Esophagus muscularis mucosa (tissue), 4 donors: Measurements from ENCODE around the gene AMER1. TPM values are rescaled to one million over a fixed set of nuclear protein-coding genes. Genes with fewer than 3 reads are reported as not detected.
A peak's percentile ranks its signal among the peaks of the same experiment; 100 is the strongest.

Experiments used
- DNase-seq: peaks from one replicate; pipeline ENCODE4 v3.0.0-alpha.2; 2017; ENCODE audit errors: extremely low spot score
- H3K27ac ChIP-seq, 4 donors: fragments of 200-600 bp; sonication (generic); replicated peaks in 1 of 4; 1 replicate in 3 of 4; 2 replicates in 1 of 4; pipeline ENCODE4 v1.5.1; 2016 to 2019; ENCODE audit warnings: mild to moderate bottlenecking in 1 of 4
- H3K27me3 ChIP-seq, 4 donors: fragments of 200-600 bp; sonication (generic); one replicate each; pipeline versions ENCODE4 v1.5.1 to v1.6.0; 2016 to 2019
- H3K36me3 ChIP-seq, 4 donors: fragments of 200-600 bp; sonication (generic); one replicate each; pipeline ENCODE4 v1.5.1; 2016 to 2019
- H3K4me1 ChIP-seq, 4 donors: fragments of 200-600 bp; sonication (generic); one replicate each; pipeline ENCODE4 v1.5.1; 2016 to 2019
- H3K4me3 ChIP-seq, 4 donors: fragments of 200-600 bp; sonication (generic); 1 replicate in 2 of 4; 2 replicates in 2 of 4; pipeline ENCODE4 v1.5.1; 2016 to 2019; ENCODE audit warnings: mild to moderate bottlenecking in 4 of 4, moderate library complexity in 1 of 4
- H3K9me3 ChIP-seq, 4 donors: fragments of 200-600 bp; sonication (generic); 1 replicate in 3 of 4; 2 replicates in 1 of 4; pipeline ENCODE4 v1.5.1; 2016 to 2019
- EP300 ChIP-seq: sonication (generic); formaldehyde crosslinking; IDR thresholded peaks from one replicate; pipeline ENCODE4 v1.6.1; 2017; ENCODE audit warnings: antibody characterized with exemption
- POLR2A ChIP-seq: fragments of 450-650 bp; IDR thresholded peaks from one replicate; pipeline ENCODE4 v1.6.1; 2017; ENCODE audit warnings: antibody characterized with exemption, moderate library complexity, mild to moderate bottlenecking, low read depth
- POLR2AphosphoS5 ChIP-seq, 2 donors: sonication (generic); formaldehyde crosslinking; IDR thresholded peaks; one replicate each; pipeline ENCODE4 v1.6.1; 2017; ENCODE audit warnings: antibody characterized with exemption in 2 of 2
- WGBS: methylation state at CpG from one replicate; pipeline ENCODE4 v1.1.5; 2018; 5-methylcytosine and 5-hydroxymethylcytosine counted together
- intact Hi-C: fragments of 100-400 bp; cut with DNase I; formaldehyde crosslinking; loops from one replicate; pipeline ENCODE4 v1.15.1; 2023
- total RNA-seq, 4 donors: library from RNA; depleted of rRNA; stranded (reverse); fragments of >200 nt; gene quantifications; one replicate each; pipeline versions ENCODE4 v1.1.0 to v1.2.1, GENCODE V29; 2016
- TF ChIP-seq, protein P1 (sequence below), 3 experiments: fragments of 200-600 bp in 2 of 3; fragments of 450-650 bp in 1 of 3; sonication (generic) in 2 of 3; IDR thresholded peaks; one replicate each; pipeline ENCODE4 v1.5.1; 2017 to 2019; ENCODE audit warnings: antibody characterized with exemption in 3 of 3, mild to moderate bottlenecking in 2 of 3, moderate library complexity in 1 of 3

Gene AMER1
- total RNA-seq, 4 donors from 2014 or later, result 4.5 to 9.6 (median 7.3) TPM

- 55% methylated on average over 5 of the region's 5 CpGs for WGBS
- Histone ChIP-seq H3K36me3 (no peaks in the 10 kb centered on the region), H3K9me3 (no peaks in the 10 kb centered on the region), H3K4me1 (peaks cover 14 to 43% (median 38%) of the 10 kb centered on the region in 4 donors), H3K27me3 (no peaks in the 10 kb centered on the region), H3K4me3 (peak overlapping the region; percentile 68 to 85 (median 73)), H3K27ac (peak overlapping the region; percentile 91 to 92 (median 92))
- intact Hi-C loops, result loop anchor here (5.0 to 10.0 kb wide), 3 partner anchors 191 to 1328 kb away; partner anchors contain the start of genes LAS1L and MTMR8
- no peak for DNase-seq
- TF ChIP-seq, protein P1, sequence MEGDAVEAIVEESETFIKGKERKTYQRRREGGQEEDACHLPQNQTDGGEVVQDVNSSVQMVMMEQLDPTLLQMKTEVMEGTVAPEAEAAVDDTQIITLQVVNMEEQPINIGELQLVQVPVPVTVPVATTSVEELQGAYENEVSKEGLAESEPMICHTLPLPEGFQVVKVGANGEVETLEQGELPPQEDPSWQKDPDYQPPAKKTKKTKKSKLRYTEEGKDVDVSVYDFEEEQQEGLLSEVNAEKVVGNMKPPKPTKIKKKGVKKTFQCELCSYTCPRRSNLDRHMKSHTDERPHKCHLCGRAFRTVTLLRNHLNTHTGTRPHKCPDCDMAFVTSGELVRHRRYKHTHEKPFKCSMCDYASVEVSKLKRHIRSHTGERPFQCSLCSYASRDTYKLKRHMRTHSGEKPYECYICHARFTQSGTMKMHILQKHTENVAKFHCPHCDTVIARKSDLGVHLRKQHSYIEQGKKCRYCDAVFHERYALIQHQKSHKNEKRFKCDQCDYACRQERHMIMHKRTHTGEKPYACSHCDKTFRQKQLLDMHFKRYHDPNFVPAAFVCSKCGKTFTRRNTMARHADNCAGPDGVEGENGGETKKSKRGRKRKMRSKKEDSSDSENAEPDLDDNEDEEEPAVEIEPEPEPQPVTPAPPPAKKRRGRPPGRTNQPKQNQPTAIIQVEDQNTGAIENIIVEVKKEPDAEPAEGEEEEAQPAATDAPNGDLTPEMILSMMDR (IDR thresholded peaks at IDR 0.05), result no peak
- TF ChIP-seq POLR2A, result no peak
- TF ChIP-seq EP300, result no peak
- peak; percentile 50 to 52 for TF ChIP-seq POLR2AphosphoS5 (IDR thresholded peaks at IDR 0.05)
Measured at GRCh38 chrX:64206556-64207162, 1.2 kb upstream of the AMER1 start.

- DNase-seq, result peak; percentile 97
- Histone ChIP-seq H3K4me1 (peaks cover 14 to 43% (median 38%) of the 10 kb centered on the region in 4 donors), H3K27ac (peak overlapping the region; percentile 91 to 92 (median 92)), H3K27me3 (no peaks in the 10 kb centered on the region), H3K36me3 (no peaks in the 10 kb centered on the region), H3K9me3 (no peaks in the 10 kb centered on the region), H3K4me3 (peak overlapping the region; percentile 68 to 85 (median 73))
- intact Hi-C loops, result loop anchor here (5.0 to 10.0 kb wide), 3 partner anchors 191 to 1329 kb away; partner anchors contain the start of genes LAS1L and MTMR8
- WGBS, result 33% methylated on average over 28 of the region's 45 CpGs
- peak; percentile 77 to 89 for TF ChIP-seq POLR2AphosphoS5 (IDR thresholded peaks at IDR 0.05)
- TF ChIP-seq, protein P1 (IDR thresholded peaks at IDR 0.05), result peak in 1 of 3 experiments; percentile 21
- no peak for TF ChIP-seq EP300
- TF ChIP-seq POLR2A, result peak; percentile 54
Measured at GRCh38 chrX:64205735-64206501, 410 bp upstream of the AMER1 start.

DNA sequence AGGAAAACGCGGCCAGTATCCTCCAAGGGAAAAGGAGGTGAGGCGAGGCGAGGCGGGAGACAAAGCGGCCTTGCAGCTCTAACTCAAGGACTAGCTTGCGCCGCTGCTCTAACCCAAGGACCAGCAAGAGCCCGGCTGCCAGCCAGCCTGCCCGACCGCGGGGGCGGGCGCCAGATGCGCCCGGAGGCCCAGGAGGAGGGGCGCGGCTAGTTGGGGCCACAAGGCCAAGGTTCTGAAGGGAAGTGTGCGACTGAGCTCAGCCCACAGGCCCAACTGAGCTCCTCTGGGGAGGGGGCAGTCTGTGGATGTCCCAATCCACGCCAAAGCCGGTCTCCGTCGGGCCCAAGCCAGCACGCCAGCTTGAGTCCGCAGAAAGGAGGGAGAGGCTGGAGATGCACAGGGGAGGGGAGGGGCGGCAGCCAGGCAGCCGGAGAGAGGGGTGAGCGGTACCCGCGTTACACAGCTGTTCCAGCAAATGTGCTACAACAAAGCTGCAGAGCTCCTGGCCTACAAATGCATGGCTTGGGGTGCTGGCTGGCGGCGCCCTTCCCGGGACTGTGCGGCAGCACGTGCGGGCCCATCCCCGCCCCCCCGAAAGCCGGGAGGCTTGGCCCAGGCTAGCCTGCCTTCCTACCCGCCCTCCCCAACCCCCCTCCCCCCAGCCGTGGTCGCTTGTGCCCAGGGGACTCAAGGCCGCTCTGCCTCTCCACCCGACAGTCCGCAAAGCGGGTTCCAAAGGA is 637 bp downstream of the AMER1 start:
- Histone ChIP-seq H3K4me3 (peak overlapping the region; percentile 68 to 85 (median 73)), H3K36me3 (no peaks in the 10 kb centered on the region), H3K27me3 (no peaks in the 10 kb centered on the region), H3K4me1 (peaks cover 14 to 43% (median 38%) of the 10 kb centered on the region in 4 donors), H3K27ac (peak overlapping the region; percentile 91 to 92 (median 92)), H3K9me3 (no peaks in the 10 kb centered on the region)
- intact Hi-C loops, result loop anchor here (5.0 to 10.0 kb wide), 3 partner anchors 192 to 1330 kb away; partner anchors contain the start of genes LAS1L and MTMR8
- DNase-seq, result no peak
- TF ChIP-seq, protein P1 (IDR thresholded peaks at IDR 0.05), result no peak
- TF ChIP-seq POLR2AphosphoS5 (IDR thresholded peaks at IDR 0.05) (no peak), POLR2A (no peak), EP300 (no peak)
- 41% methylated on average over 16 of the region's 46 CpGs for WGBS

DNA sequence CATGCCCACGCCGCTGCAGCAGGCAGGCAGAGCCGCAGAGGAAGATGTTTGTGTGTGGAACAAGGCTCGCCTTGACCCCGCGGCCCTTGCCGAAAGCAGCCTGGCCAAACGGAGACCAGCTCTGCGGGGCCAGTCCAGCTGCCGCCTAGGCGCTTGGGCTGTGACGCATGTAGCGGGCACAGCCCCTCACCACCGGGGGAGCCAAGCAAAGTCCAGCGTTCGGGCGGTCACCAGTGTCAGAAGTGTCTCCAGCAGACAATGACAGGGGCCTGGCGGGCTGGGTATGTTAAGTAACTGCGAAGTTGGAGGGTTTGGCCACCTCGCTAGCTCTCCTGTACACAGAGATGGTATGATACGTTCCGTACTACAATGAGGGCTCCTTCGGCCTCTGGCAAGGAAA is 1.3 kb downstream of the AMER1 start:
- WGBS, result 43% methylated on average over 11 of the region's 23 CpGs
- Histone ChIP-seq H3K4me3 (peak overlapping the region; percentile 68 to 85 (median 73)), H3K4me1 (peaks cover 14 to 43% (median 38%) of the 10 kb centered on the region in 4 donors), H3K27ac (peak overlapping the region; percentile 91 to 92 (median 92)), H3K27me3 (no peaks in the 10 kb centered on the region), H3K36me3 (no peaks in the 10 kb centered on the region), H3K9me3 (no peaks in the 10 kb centered on the region)
- intact Hi-C loops, result loop anchor here (10.0 kb wide), 2 partner anchors 449 to 1331 kb away; partner anchors contain the start of gene LAS1L
- no peak for TF ChIP-seq POLR2AphosphoS5 (IDR thresholded peaks at IDR 0.05)
- TF ChIP-seq EP300, result no peak
- TF ChIP-seq POLR2A, result no peak
- TF ChIP-seq, protein P1 (IDR thresholded peaks at IDR 0.05), result no peak
- DNase-seq, result no peak
